OCI-M1 (cell line): ENCODE measurements around the gene FGF12.
"Not testable (repeated sequence)": the region's sequence is repeated elsewhere in the genome, so short reads cannot be mapped to it uniquely, and the experiment has no call there.

ENCODE experiments used
- DNase-seq: peaks from one replicate; lab custom pipeline; 2025; lab: John Stamatoyannopoulos, UW

FGF12 gene

DNA sequence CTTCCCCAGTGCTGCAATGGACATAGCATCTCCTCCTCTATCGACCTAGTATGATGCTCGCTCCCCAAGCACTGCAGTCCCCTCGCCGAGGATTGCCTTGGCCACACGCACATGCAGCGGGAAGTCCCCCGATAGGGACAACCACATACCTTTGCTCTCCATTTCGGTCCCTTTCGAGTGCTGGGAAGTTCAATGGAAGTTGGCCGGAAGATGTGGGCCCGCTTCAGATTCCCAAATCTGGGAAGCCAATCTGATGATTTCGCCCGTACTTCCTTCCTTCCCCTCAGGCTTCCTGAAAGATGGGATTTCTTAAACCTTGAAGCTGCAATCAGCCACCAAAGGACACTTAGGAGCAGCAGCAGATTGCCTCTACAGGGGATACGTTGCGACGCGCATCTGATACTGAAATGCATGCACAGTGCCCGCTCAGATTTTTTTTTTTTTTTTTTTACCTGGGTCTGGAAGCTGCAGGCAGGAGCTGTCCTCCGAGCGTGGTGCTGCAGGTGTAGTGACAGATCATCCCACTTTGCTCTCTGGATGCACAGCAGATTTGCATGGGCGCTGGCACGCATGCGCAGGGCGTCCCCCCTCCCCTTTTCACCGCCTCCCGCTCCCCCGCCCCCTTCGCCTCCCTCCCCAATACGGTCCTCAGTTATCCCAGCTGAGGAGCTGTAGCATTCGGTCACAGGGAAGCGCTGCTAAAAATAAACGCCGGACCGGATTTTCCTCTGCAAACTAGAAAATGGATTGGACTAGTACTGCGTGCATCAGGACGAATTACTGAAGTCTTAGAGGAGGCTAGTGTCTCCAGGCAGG, at the start of gene FGF12:
FGF12 (minus strand) TSS at position 510 of the 816 bp plus-strand sequence.
- no peak for DNase-seq

DNA sequence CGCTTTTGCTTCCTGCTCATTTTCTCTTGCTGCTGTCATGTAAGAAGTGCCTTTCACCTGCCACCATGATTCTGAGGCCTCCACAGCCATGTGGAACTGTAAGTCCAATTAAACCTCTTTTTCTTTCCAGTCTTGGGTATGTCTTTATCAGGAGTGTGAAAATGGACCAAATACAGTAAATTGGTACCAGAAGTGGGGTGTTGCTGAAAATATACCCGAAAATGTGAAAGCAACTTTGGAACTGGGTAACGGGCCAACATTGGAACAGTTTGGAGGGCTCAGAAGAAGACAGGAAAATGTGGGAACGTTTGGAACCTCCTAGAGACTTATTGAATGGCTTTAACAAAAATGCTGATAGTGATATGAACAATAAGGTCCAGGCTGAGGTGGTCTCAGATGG, 47.0 kb upstream of the FGF12 start:
- not testable (repeated sequence) for DNase-seq

DNA sequence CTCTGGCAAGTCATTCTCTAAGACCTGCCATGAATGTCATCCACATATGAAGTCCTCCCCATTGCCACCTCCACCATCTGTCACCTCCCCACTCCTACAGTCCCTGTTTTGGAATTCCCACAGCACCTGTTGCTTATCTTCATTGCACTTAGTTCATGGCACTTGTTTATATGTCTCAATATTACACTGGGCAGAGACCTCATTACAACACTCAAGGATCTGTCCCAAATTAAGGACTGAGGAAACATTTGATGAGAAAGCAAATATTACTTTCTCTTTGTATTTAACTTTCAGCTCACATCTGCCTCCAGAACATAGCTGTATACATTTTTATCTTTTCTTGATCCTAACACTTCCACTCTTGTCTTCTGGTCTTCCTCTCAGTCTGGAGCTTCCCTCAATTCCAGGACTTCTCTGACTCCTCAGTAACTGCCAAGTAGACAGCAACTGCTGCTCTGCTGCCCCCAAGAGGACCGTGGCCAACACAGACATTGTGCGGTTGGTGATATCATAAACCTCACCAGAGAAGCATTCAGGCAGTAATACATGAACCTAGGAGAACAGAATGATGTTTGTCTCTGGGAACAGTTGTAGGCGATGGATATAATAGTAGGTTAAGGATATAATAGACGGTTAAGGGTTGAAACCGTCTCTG, 45.0 kb upstream of the FGF12 start:
- peak; percentile 53 for DNase-seq

DNA sequence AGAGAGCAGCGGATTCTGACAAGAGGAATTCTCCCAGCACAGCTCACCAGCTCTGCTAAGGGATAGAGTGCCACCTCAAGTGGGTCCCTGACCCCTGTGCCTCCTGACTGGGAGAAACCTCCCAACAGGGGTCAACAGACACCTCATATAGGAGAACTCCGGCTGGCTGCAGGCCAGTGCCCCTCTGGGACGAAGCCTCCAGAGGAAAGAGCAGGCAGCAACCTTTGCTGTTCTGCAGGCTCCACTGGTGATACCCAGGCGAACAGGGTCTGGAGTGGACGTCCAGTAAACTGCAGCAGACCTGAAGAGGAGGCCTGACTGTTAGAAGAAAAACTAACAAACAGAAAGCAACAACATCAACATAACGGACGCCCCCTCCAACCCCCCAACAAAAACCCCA, 31.3 kb upstream of the FGF12 start:
- DNase-seq, result no peak

DNA sequence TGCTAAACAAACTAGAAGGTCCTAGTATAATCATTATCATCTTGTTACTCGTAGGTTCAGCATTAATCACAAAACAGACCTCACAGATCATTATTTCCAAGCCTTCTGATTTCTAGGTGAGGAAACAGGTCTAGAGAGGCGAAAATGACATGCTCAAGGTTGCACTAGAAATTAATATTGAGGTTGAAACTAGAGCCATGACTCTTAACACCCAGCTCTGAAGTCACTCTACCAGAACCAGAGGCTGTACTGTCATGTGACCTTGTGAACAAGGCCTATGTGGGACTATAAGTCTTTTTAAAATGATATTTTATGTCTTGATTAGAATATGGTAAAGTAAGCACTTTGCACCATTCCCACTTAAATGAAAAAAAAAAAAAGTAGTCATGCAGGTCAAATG, 23.8 kb upstream of the FGF12 start:
- no peak for DNase-seq

DNA sequence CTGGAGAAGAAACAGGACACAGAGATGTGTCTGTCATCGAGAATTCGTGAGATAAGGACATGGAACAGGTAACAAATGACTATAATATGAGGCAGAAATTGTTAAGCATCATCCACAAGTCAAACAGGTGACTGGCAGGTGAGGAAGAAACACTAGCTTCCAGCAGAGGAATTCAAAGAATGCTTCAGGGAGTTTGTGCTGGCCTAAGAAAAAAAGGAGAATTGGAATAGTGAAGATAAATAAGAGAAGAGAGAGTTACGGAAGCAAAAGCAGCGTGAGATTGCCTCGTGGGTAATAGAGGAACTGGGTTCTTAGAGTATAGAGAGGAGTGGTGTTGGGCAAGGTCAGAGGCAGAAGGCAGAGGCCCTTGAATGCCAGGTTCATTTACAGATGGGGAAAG, 22.9 kb upstream of the FGF12 start:
- no peak for DNase-seq

DNA sequence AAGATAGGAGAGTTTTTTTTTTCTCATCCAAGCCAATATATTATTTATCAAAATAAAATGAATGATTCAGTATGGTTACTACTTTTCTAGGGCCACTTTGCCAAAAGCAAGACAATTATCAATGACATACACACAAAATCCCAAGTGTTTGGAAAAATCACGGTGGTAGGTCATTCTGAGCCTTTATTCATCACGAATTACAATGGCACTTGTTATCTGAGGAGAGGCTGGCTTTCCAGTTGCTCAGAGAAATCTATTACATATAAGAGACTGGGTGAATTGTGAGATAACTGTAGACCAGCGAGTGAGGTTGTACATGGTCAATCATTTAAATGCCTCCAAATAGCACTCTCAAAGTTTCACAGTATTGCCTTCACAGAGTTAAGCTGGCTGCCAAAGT, 20.4 kb upstream of the FGF12 start:
- DNase-seq, result no peak

DNA sequence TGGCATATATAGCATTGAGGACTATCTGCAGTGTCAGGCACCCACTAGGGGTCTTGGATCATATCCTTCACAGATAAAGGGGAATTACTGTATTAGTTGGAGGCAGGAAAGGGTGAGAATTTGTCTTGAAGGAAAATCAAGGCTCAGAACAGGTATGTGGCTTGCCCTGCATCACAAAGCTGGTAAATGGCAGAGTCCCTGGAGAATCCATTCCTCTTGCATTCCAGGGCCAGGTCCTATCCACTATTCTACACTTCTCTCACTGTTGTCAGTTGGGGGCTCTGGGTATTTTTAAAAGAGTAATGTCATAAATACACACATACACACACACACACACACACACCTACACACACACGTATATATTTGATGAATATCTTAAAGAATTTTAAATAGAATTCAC, 19.8 kb upstream of the FGF12 start:
- no peak for DNase-seq

DNA sequence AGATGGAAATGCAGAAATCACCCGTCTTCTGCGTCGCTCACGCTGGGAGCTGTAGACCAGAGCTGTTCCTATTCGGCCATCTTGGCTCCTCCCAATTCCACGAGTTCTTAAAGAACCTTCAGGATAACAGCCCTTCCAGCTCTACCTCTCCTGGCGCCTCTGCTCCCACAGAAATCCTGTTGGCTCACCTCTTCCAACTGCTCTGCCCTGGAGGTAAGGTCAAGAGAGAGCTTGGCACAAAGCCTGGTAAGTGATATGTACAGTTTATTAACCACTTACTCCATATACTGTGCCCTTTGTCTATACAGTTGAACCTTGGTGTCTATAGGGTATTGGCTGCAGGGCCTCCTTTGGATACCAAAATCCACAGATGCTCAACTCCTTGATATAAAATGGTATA, 17.8 kb upstream of the FGF12 start:
- no peak for DNase-seq

DNA sequence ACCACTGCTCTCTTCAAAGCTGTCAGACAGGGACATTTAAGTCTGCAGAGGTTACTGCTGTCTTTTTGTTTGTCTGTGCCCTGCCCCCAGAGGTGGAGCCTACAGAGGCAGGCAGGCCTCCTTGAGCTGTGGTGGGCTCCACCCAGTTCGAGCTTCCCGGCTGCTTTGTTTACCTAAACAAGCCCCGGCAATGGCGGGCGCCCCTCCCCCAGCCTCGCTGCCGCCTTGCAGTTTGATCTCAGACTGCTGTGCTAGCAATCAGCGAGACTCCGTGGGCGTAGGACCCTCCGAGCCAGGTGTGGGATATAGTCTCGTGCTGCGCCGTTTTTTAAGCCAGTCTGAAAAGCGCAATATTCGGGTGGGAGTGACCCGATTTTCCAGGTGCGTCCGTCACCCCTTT, 17.3 kb upstream of the FGF12 start:
- not testable (repeated sequence) for DNase-seq

DNA sequence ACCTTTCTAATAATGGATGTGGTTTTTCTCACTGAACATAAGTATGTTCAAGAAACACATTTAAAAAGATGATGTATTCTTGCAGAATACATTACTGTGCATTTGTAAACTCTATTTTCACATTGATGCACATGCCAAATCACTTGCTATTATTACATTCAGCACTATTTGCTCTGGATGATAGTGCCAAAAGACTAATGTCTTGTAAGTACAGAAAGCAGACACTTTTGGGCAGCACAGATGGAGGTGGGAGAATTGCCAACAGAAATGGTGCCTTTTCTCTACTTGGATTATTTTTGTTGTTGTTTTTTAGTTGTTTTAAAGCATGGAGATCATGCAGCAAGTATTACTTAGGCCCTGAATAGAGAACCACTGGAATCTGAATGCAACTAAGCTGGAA, 10.2 kb upstream of the FGF12 start:
- DNase-seq, result no peak

DNA sequence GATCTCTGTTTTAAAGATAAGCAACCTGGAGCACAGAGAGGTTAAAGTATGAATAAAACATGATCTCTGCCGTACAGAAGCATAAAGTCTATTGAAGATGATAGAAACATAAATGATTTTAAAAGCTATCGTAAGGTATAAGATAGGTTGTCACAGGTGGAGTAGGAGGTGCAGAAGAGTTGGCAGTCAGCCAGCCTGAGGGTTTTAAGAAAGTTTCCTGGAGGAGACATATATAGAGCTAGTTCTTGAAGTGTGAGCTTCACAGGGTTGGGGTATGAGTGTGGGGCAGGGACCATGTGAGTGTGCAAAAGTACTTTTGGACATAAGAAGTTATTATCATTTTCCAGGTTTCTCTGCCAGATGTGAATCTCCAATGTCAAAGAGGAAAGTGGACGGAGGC, 3.9 kb upstream of the FGF12 start:
- DNase-seq, result no peak

DNA sequence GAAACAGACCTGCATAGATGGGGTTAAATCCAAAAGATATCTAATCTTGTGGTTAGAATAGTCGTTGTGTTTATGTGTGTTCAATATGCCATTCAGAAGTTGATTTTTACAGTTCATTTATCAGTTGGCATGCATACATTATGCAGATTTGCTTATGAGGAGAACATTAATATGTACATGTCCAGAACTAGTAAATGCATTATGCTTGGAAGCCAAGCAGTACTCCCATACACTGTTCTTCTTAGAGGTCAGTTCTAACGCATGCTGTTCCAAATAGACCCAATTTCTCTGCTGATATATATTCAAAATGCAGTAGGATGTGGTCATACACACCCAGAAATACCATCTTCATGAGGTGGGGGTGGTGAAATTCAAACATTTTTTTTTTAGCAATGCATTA, 956 bp downstream of the FGF12 start:
- DNase-seq, result no peak

DNA sequence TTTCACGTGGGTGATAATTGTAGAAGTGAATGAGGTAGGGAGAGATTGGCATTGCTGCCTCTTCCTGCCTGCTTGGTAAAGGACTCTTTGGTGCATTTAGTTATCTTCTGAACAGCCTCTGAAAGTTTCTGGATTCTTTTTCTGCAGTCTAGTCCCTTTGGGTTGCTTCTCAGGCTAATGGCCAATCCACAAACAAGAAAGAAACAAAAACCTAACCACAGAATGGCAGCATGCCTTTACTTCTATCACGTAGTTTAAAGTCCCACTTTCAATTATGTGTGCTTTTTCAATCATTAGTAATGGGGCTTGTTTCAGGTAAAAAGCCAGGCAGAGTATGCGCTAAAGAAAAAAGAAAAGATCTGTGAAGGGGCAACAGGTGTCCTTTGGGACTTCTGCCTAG, 7.4 kb downstream of the FGF12 start:
- DNase-seq, result no peak

DNA sequence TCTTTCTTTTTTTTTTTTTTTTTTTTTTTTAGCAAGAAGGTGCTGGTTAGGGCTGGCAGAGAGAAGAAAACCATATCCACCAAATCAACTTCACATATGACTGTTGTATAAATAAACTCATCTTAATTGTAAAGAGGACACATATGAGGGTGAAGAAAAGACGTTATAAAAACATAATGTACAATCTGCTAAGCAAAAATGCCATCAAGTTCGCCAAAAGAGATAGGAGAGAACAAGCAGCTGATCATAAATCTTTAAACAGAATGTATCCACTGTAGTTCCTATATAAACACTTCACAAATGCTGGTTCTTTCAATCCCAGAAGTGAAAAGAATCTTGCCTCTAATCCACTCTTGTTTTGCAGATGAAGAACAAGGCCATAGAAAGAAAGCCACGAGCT, 9.2 kb downstream of the FGF12 start:
- no peak for DNase-seq

DNA sequence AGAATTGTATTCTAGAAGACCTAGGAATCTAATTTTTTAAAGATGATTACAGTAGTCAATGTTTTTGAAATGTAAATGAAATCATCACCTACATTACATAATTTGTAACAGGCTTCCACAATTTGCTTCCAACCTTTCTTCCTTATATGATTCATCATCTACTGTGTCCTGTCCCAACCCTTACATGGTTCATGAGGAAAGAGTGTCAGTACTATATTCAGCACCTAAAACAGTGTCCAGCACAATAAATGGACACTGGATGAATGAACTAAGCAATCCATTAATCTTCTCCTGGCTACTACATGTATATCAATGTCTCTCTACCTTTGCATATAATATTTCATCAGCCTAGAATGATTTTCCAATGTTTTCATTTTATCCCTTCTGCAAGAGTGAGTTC, 12.2 kb downstream of the FGF12 start:
- no peak for DNase-seq

DNA sequence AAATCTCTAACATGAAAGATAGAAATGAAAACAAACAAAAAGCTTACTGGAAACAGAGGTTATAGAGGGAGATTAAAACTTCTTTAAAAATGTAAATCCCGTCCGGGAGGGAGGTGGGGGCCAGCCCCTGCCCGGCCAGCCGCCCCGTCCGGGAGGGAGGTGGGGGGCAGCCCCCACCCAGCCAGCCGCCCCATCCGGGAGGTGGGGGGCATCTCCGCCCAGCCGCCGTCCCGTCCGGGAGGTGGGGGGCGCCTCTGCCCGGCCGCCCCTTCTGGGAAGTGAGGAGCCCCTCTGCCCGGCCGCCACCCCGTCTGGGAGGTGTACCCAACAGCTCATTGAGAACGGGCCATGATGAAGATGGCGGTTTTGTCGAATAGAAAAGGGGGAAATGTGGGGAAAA, 16.2 kb downstream of the FGF12 start:
- DNase-seq, result not testable (repeated sequence)

DNA sequence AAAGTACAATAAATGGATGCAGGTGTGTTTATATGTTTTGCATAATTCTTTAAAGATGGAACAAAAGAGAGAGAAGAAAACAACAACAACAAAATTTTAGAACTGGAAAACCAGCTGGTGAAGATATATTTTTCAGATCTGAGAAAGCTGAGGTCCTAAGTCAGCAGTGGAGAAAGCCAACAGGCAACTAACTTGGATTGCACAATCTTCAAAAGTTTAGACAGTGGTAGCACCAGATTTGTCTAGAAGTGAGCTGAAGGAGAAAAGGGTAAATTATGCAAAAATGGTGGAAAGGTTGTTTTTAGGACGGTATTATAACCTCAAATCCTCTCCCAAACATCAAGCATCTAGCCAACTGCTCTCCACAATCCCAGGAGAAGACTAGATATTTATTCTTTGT, 17.0 kb downstream of the FGF12 start:
- DNase-seq, result no peak

DNA sequence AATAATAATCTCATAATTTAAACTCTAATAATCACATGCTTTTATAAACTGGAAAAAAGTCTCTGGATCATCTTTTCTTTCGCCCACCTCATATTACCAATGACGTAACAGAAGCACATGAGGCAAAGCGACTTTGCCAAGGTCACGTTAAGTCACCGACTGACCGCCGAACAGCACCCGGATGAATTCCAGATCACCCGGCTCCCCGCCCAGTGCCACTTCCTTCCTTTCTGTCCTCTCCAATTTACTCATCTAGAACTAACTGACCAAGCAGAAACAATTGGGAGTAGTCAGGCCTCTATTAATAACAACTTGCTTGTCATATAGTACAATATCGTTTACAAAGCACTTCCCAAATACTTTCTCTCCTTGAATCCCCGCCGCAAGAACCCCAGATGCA, 21.1 kb downstream of the FGF12 start:
- no peak for DNase-seq

DNA sequence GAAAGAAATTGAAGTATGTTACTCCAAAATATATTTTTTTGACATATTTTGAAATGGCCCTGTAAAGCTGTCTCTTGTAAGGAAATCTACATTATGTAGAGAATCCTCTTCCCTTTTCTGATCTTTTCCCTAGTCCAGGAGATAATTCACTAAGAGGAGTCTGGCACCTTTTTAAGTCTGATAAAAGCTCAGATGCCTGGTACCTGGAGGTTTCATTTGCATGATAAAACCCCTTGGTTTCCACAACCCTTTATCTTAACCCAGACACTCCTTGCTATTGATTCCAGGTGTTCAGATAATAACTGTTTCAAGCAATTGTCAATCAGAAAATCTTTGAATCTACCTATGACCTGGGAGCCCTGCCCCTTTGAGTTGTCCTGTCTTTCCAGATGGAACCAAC, 26.5 kb downstream of the FGF12 start:
- no peak for DNase-seq

DNA sequence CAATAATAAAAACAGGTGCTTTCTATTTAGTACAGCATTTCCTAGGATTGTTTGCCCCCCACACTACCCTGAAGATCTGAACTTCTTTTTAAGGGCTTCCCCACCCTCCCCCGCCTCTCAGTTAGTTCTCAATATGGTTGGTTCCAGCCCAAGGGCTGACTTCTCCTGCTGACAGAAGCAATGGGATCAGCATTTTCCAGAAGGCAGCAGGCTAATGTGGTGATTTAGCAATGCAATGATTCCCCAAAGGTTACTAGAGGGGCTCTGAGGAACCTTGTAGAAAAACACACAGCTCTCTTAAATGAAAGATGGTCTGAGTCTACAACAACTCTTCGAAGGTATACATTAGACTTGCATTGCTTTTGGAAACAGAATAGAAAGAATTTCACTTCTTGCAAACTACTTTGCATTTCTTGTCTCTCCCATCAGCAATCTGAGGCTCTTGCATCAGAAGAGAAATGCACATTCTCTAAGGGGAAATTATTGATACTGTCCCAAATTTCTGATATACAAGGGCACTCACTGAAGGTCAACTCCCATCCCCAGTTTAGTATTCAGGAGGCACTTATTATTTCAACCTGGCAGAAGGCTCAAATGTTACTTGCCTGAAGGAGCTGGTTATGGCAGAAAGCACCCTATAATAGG, 30.3 kb downstream of the FGF12 start:
- DNase-seq, result no peak

DNA sequence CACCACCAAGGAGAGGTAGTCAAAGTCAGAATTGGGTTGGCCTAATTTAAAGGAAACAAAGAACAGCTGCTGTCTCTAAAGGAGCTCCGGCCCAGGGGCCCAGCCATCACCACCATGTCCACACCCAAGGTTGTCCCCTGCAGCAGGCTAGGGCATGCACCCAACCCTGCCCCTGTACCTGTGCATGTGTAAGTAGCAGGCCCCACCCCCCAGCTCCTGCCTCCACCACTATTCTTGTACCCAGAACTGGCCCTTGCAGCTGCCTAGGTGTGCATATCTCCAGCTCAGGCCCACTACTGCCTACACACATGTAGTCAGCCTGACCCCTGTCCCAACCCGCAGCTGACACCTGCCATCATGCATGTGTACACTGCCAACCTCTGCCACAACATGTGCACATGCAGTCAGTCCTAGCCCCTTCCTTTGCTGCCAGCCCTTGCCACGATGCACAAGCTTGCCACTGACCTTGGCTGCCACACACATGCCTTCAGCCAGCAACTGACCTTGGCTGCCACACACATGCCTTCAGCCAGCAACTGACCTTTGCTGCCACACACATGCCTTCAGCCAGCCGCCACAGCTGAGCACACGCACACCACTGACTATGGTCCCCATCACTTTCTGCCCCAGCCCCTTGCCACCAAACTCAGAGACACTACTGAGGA, 39.7 kb downstream of the FGF12 start:
- DNase-seq, result no peak

DNA sequence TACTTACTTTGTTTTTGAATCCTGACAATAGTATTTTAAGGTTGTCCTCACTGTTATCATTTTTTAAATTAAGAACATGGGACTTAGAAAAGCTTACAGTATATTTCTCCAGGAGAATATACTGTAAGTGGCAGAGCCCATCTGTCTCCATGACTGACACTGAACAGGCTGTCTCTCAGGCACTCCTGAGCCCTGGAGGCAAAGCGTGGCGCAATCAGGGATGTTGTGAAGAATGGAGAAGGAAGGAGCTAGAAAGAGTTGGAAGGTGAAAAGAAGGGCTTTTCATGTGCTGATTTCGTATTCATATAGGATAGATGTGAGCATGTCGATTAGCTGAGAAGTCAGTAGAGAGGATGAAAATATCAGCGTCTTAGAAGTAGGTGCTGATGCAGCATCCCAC, 41.5 kb downstream of the FGF12 start:
- DNase-seq, result no peak
